Pancreas (tissue), 10 donors: ENCODE measurements around the gene STRBP. TPM values are rescaled to one million over a fixed set of nuclear protein-coding genes. Genes with fewer than 3 reads are reported as not detected.

ENCODE experiments used
- ATAC-seq, 4 donors: fragments of 200-7000 bp; cut with Tn5 transposase; one replicate each; pipeline versions ENCODE4 v1.8.0 to v1.9.1; 2020; ENCODE audit warnings: mild to moderate bottlenecking in 4 of 4, moderate library complexity in 4 of 4
- DNase-seq, 6 donors: peaks; one replicate each; pipeline ENCODE4 v3.0.0-alpha.2; 2020
- FAIRE-seq: peaks from 2 replicates; lab custom pipeline; 2012; peaks lifted over from hg19 to GRCh38; lab: Jason Lieb, UNC
- H3K27ac ChIP-seq, 4 donors: fragments of 200-600 bp; sonication (generic); 1 replicate in 3 of 4; 2 replicates in 1 of 4; pipeline versions ENCODE4 v1.5.0 to v1.8.0; 2020
- H3K27me3 ChIP-seq, 4 donors: fragments of 200-600 bp; one replicate each; pipeline ENCODE4 v1.8.0; 2021
- H3K36me3 ChIP-seq, 3 donors: fragments of 200-600 bp; sonication (generic) in 1 of 3; one replicate each; pipeline versions ENCODE4 v1.5.0 to v1.8.0; 2020 to 2021
- H3K4me1 ChIP-seq, 3 donors: fragments of 200-600 bp; one replicate each; pipeline ENCODE4 v1.8.0; 2021
- H3K4me3 ChIP-seq, 4 donors: fragments of 200-600 bp; sonication (generic) in 2 of 4; one replicate each; pipeline versions ENCODE4 v1.5.0 to v1.8.0; 2020 to 2021
- H3K9me3 ChIP-seq, 4 donors: fragments of 200-600 bp; one replicate each; pipeline ENCODE4 v1.8.0; 2021
- WGBS, 2 donors: extraction: QIAGEN DNeasy Blood & Tissue Kit; methylation state at CpG; one replicate each; pipeline ENCODE4 v1.1.7; 2013; 5-methylcytosine and 5-hydroxymethylcytosine counted together
- intact Hi-C, 3 donors: fragments of 100-400 bp; cut with DNase I; formaldehyde crosslinking; loops; one replicate each; pipeline versions ENCODE4 v1.11.1 to v1.14.2; 2022
- polyA plus RNA-seq, 2 donors: library from polyadenylated mRNA; stranded (reverse); fragments of 200-250 nt; gene quantifications; one replicate each; pipeline ENCODE4 v1.2.3, GENCODE V29; 2013
- total RNA-seq, 6 donors: library from RNA; stranded (reverse); fragmentation: NEBNext Ultra II Directional in 4 of 6; extraction: Animal tissue kit (Norgen Biotek cat#: 25700) in 4 of 6; gene quantifications; one replicate each; pipeline versions ENCODE4 v1.2.1 to v1.2.4, GENCODE V29; 2021 to 2023
- TF ChIP-seq, protein P1 (sequence below), 4 donors: fragments of 200-600 bp; sonication (generic) in 3 of 4; IDR thresholded peaks; one replicate each; pipeline versions ENCODE4 v1.5.0 to v1.8.0; 2021; ENCODE audit warnings: antibody characterized with exemption in 4 of 4
- donor health status: healthy with polysubstance abuse.
- donor health status: DM: no; HTN: no; CAD: no; lungs with moderate emphysema.
- donor health status: DM: no; HTN: no; CAD: no.
- donor health status: control.
- donor health status: control.
- donor health status: Bipolar disorder and iron deficiency.
- donor health status: DM: yes; HTN: yes; CAD: no.
- donor health status: DM: no; HTN: no; CAD: no.
- donor health status: DM: no; HTN: no; CAD: no.
- donor health status: DM: yes; HTN: yes; CAD: no.

STRBP gene
- total and polyA plus RNA-seq, 8 donors, result 8.0 to 17.8 (median 12.5) TPM

DNA sequence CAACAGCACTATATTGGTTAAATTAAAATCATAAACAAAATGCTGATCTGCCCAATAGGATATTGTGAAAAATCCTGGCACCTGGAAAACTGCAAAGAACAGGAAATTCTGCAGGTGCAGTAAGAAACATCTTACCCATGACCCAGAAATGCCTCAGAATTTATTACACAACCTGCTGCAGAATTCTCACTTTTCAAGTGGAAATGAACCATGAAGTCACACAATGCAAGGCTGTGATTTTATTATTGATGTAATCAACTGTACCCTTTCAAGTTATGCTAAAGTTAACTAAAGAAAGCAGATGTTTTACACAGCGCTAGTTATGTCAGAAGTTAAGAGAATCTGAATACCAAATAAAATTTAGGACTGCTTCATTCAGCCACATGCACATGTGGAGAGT, 6.0 kb downstream of the STRBP start:
- DNase-seq, result no peak
- no peaks in the 10 kb centered on the region for H3K9me3 ChIP-seq
- peaks cover 2 to 14% (median 6%) of the 10 kb centered on the region in 3 donors for H3K4me1 ChIP-seq
- ATAC-seq, result peak; percentile 24 to 71 (median 60)
- H3K27ac ChIP-seq, result no peak overlapping the region
- intact Hi-C loops, result no loop called here
- WGBS, 2 donors, result 62 to 66% methylated on average over 1 of the region's 1 CpG
- H3K36me3 ChIP-seq, result no peaks in the 10 kb centered on the region
- no peak for FAIRE-seq
- H3K27me3 ChIP-seq, result no peaks in the 10 kb centered on the region
- TF ChIP-seq, protein P1, sequence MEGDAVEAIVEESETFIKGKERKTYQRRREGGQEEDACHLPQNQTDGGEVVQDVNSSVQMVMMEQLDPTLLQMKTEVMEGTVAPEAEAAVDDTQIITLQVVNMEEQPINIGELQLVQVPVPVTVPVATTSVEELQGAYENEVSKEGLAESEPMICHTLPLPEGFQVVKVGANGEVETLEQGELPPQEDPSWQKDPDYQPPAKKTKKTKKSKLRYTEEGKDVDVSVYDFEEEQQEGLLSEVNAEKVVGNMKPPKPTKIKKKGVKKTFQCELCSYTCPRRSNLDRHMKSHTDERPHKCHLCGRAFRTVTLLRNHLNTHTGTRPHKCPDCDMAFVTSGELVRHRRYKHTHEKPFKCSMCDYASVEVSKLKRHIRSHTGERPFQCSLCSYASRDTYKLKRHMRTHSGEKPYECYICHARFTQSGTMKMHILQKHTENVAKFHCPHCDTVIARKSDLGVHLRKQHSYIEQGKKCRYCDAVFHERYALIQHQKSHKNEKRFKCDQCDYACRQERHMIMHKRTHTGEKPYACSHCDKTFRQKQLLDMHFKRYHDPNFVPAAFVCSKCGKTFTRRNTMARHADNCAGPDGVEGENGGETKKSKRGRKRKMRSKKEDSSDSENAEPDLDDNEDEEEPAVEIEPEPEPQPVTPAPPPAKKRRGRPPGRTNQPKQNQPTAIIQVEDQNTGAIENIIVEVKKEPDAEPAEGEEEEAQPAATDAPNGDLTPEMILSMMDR (IDR thresholded peaks at IDR 0.05), result no peak
- H3K4me3 ChIP-seq, result no peak overlapping the region

DNA sequence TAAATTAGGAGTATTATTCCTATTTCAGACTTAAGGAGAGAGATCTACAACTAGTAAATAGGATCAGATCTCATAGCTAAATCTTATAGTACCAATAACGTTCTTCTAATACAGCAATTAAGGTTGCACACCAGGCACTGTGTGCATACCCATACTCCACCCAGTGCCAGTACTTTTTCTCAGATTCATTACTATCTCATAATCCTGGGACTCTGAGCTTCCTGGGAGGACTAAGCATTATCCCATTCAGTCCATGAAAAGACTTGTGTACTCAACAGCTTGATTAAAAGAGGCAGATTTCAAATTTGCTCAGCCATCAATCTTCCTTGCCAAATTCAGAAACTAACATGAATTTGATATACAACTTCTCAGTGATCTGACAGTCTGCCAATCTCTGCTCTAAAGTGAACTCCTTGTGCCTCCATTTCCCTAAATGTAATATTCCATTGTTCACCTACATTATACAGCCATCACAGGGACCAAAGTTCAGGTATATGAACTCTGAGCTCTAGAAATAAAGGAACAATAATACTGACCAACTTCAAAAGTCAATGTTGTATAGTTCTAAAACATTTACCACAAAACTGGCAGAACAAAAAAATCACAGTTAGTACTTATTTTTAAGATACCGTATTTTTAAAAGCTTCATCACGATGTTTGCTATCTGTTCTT, 7.2 kb downstream of the STRBP start:
- Histone ChIP-seq H3K36me3 (no peaks in the 10 kb centered on the region), H3K27me3 (no peaks in the 10 kb centered on the region), H3K4me1 (peaks cover 2 to 14% (median 6%) of the 10 kb centered on the region in 3 donors), H3K4me3 (no peak overlapping the region), H3K9me3 (no peaks in the 10 kb centered on the region), H3K27ac (no peak overlapping the region)
- DNase-seq (no peak), FAIRE-seq (no peak), ATAC-seq (no peak)
- WGBS, 2 donors, result 58 to 69% methylated on average over 3 of the region's 3 CpGs
- intact Hi-C loops, result no loop called here
- TF ChIP-seq, protein P1 (IDR thresholded peaks at IDR 0.05), result no peak

DNA sequence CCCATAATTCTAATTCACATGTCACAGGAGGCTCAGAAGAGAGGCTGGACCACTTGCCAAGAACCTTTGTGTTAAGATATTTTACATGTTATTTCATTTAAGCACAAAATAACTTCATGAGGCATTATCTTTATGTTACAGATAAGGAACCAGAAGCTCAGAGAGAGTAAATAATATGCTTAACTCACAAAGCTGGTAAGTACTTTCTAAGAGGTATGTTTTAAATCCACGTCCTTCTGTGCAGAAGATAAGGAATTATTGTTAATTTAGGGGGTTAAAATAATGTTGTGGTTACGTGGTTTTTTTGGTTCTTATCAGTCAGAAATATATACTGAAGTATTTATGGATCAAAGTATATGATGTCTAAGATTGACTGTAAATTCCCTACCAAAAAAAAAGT, 8.0 kb downstream of the STRBP start:
- FAIRE-seq (no peak), DNase-seq (no peak), ATAC-seq (no peak)
- Histone ChIP-seq H3K9me3 (no peaks in the 10 kb centered on the region), H3K27ac (no peak overlapping the region), H3K4me3 (no peak overlapping the region), H3K27me3 (no peaks in the 10 kb centered on the region), H3K36me3 (no peaks in the 10 kb centered on the region), H3K4me1 (peaks cover 2 to 14% (median 6%) of the 10 kb centered on the region in 3 donors)
- 42 to 46% methylated on average over 2 of the region's 2 CpGs for WGBS, 2 donors
- intact Hi-C loops, result no loop called here
- TF ChIP-seq, protein P1 (IDR thresholded peaks at IDR 0.05), result no peak

DNA sequence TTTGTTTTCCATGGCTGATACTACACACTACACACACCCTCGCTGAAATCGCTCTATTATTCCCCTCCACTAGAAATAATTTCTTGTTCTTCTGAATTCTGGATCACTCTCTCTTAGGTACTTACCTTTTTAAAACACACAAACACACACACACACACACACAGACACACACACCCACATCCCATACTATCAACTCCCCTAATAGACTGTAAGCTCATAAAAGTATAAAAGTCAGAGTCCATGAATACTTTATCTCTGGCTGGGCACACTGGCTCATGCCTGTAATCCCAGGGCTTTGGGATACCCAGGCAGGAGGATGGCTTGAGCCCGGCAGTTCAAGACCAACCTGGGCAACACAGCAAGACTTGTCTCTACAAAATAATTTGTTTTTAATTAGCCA, 11.1 kb downstream of the STRBP start:
- intact Hi-C loops, result no loop called here
- no peak for FAIRE-seq

DNA sequence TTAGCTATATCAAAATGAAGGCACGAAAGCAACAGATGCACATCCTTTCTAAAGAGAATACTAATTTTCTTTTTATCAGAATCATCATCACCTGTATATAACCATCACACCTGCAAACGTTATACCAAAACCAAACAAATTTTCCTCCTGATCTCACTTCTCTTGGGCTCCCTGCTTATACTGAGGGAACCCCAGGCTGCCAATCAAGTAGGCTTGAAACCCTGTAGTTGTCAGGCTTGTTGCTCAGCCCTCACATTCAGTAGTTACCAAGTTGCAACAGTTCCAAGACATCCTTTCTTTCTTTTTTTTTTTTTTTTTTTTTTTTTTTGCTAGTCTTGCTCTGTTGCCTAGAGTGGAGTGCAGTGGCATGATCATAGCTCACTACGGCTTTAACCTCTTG, 12.7 kb downstream of the STRBP start:
- intact Hi-C loops, result no loop called here
- TF ChIP-seq, protein P1 (IDR thresholded peaks at IDR 0.05), result no peak

More for the DNA sequence above, 11.1 kb downstream of the STRBP start:
- WGBS, 2 donors, result 94 to 96% methylated on average over 3 of the region's 3 CpGs
- TF ChIP-seq, protein P1 (IDR thresholded peaks at IDR 0.05), result no peak
- H3K4me3 ChIP-seq, result no peak overlapping the region
- no peak overlapping the region for H3K27ac ChIP-seq
- no peaks in the 10 kb centered on the region for H3K36me3 ChIP-seq
- no peak for DNase-seq
- peaks cover 0 to 13% (median 8%) of the 10 kb centered on the region in 3 donors for H3K4me1 ChIP-seq
- no peak for ATAC-seq
- H3K27me3 ChIP-seq, result no peaks in the 10 kb centered on the region
- H3K9me3 ChIP-seq, result no peaks in the 10 kb centered on the region

More for the DNA sequence above, 12.7 kb downstream of the STRBP start:
- H3K27me3 ChIP-seq, result no peaks in the 10 kb centered on the region
- no peaks in the 10 kb centered on the region for H3K9me3 ChIP-seq
- FAIRE-seq (no peak), DNase-seq (no peak), ATAC-seq (no peak)
- 85 to 88% methylated on average over 3 of the region's 3 CpGs for WGBS, 2 donors
- no peak overlapping the region for H3K27ac ChIP-seq
- H3K36me3 ChIP-seq, result no peaks in the 10 kb centered on the region
- H3K4me1 ChIP-seq, result peaks cover 8 to 13% (median 13%) of the 10 kb centered on the region in 3 donors
- no peak overlapping the region for H3K4me3 ChIP-seq
